GM21825 (cell line): ENCODE results near the gene SPATA6L.

Source experiments
- ATAC-seq: cut with Tn5 transposase; IDR thresholded peaks from one replicate; pipeline ENCODE4 v1.9.1; 2021; ENCODE audit warnings: mild to moderate bottlenecking, moderate library complexity; ENCODE audit not compliant: unreplicated experiment

The SPATA6L gene, protein sequence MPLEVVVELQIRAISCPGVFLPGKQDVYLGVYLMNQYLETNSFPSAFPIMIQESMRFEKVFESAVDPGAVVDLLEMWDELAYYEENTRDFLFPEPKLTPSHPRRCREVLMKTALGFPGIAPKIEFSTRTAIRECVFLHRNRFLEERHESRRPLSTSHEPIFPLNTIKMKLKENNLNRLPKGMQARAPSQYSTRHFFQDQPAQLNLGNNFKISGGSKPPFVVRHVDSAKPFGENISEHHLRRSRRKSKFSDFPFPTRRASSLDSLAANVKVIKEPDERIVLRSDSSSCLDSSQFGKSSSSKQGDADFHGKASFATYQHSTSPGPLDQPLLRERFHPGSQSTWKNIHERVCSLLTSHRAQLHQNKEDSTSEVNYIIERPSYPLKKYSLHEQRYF

DNA sequence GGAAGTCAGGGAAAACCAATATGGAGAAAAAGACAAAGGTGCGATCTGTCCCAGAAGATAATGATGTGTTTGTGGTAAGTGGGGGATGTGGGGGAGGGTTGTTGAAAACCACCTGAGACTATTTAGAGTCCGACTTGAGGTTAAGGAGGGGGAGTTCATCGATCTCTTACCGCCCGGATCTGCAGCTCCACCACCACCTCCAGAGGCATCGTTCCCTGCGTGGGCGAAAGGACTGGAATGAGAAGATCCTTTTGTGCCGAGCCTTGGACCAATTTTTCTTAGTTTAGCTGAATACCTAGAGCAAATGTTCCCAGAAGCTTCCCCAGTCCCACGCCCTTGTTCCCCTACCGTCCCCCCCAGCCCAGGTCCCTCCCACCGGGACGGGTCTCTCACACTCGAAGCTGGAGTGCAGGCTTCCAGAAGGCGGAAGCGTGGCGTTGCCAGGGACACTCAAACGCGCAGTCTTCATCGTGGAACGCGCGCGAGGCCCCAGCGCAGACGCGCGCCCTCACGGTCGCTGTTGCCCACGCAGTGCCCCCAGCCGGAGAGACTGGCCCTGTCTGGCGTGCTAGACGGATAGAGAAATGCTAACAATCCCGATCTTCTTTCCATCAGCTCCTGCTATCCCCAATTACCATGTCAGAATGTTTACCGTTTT is at the start of gene SPATA6L:
TSS of gene SPATA6L (minus strand) at position 439 of the 658 bp plus-strand sequence. CDS start at position 209, 230 bp downstream.
- ATAC-seq, result peak; percentile 32

DNA sequence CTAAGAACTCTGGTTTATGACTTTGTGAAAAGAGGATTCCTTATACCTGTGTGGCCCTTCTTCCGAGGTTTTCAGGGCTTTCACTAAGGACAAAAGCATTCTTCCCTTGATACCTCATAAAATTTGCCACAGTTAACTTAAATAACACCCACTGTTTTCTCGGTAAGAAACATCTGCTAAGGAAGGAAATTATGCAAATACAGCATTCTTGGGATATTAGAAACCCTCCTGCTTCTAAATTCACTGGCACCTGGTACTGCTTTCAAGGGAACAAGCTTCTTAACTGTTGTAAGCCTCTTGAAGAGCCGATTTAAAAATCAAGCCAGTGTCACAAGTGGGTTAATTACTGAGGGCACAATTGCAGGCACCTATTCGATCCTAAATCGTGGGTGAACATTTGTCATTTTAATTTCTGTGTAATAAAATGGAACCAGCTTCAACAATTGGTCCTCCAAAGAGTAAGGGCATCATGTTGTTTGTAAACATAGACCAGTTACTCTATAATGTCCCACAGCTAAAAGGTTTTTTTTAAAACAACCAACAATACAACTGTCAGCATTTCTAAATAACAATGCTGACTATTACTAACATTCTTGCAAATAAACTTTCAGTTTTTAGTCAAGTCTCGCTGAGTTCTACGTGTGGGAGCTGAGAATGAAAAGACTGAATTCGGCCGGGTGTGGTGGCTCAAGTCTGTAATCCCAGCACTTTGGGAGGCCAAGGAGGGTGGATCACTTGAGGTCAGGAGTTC is 48.2 kb upstream of the SPATA6L start:
- no peak for ATAC-seq

DNA sequence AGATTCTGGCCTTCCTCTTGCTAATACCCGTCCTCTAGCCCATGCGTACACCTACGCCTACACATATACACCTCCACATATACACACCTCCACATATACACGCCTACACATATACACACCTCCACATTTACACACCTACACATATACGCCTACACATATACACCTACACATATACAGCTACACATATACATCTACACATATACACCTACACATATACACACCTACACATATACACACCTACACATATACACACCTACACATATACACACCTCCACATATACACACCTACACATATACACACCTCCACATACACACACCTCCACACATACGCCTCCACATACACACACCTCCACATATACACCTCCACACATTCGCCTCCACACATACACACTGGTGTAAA is 47.6 kb upstream of the SPATA6L start:
- no peak for ATAC-seq

DNA sequence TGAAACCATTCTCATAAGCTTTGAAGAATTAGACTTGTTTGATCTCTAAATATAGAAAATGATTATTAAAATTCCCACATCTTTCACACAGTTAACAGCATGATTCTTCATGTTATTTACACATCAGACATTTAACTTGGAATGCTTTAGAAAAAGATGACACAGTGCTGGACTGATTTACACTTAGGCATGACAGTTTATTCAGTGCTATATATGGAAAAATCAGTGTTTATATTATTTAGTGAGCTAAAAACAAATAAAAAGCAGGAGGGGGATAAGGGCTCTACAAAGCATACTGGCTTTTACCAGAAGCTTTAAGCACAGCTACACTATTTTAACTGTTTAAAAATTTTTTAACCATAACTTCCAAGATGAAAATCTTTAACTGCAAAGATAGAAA is 43.1 kb upstream of the SPATA6L start:
- ATAC-seq, result no peak

DNA sequence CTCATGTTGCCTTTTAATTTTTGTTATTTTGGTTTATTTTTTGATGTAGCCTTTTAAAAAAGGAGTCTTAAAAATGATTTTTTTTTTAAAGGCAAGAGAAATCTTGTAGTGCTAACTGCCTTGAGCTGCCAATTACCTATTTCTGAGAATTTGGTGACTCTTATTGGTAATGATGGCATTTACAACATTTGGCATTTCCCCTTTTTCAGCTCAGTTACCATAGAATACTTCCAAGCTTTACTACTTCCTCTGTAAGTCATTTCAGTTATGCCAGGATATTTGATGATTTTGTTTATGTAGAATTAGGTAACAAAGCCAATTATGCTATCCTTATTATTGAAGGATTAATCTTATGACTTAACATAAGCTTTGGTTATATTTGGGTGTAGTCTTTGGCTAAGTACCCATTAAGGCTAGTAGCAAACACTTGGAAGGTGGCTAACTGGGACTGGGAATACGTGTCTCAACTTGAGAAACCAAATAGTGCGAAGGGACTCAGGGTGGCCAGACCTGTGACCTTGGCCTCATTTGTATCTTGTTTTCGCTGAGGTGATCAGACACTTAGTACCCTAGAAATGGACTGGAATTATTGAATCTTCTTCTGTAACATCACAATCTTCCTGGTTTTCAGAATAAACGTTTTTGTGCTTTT is 40.8 kb upstream of the SPATA6L start:
- ATAC-seq, result no peak

DNA sequence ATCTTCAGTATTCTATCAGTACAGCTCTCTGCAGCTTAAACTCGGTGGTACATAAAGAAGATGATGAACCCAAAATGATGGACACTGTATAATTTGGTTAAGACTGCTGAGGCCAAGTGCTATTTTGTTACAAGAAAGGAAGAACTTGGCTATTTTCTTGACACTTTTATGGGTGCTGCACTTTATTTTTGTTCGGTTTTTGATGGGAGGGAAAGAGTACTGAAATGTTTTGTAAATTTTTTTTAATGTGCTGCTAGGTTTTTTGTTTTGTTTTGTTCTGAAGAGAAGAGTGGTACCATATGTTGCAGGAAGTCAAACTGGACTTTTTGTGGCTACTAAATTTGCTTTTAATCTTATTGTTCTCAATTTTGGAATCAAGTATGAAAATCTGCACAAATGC is 39.7 kb upstream of the SPATA6L start:
- no peak for ATAC-seq

DNA sequence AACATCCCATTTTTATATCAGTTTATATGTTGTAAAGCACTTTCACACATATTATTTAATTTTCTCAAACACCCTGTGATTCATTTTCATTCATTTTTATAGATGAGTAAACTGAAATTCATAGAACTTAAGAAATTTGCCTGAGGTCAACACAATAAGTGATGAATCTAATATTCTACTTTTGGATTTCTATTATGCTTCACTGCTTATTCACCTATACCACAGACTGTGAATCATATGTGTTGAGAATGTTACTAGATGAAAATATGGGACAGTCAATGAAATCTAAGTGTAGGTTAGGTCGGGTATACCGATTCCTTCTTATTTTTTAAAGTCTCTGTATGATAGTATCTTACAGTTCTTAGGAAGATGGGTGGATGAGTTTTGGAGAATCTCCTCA is 37.8 kb upstream of the SPATA6L start:
- no peak for ATAC-seq

DNA sequence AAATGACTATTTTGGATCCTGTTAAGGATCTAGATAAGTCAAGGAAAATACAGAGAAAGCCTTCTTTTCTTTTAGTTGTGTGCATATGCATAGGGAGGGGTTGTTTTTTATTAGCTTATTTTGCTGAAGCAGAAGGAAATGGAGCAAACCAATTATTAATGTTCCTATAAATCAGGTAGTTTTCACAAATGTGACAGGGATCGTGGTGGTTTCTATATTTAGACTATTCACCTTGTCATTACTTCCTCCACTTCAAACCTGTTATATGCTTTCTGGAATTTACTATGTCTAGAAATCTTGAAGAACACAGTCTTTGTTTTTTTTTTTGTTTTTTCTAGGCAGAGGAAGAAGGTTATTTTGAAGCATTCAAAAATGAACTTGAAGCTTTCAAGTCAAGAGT is 35.2 kb upstream of the SPATA6L start:
- no peak for ATAC-seq

DNA sequence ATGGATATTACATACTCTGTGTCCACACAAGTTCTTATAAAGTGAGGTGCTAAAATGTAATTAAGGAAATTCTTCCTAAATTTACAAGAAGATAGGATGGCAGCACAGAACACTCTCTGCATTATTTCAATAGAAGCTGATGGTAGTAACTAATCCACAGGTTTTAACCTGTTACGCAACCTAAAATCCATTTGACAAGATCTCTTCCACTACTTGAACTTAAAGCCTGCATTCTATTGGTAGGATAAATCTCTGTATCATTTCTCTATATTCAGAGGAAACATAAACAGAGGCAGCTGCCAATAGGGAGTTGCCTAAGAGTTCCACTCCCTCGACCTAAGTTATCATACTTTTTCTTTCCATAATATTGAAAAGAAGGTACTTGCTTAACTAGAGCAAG is 34.7 kb upstream of the SPATA6L start:
- ATAC-seq, result no peak

DNA sequence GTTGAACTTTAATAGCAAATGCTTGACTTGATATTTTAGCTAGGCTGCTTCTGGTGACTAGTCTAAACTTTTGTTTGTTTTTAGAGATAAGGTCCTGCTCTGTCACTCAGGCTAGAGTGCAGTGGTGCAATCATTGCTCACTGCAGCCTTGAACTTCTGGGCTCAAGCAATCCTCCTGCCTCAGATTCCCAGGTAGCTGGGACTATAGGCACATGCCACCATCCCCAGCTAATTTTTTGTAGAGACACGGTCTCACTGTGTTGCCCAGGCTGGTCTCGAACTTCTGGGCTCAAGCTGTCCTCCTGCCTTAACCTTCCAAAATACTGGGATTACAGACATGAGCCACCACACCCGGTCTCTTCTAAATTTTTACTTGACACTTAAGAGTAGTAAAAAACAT is 33.8 kb upstream of the SPATA6L start:
- no peak for ATAC-seq

DNA sequence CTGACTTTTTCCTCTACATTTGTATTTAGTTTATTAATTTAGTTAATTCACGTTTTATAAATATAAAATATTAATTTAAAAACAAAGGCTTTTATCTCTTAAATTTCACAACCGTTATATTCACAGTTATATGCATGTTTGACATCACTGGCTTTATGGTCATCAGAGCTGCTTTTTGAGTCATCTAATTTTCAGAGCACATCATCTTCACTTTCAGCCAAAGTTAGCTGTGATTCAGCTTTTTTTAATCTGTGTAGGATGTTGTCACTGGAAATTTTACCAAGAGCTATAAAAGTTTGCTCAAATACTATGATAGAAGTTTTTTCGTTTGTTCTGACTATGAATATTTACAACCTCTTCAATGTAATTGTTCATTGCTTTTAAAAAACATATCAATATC is 25.5 kb upstream of the SPATA6L start:
- ATAC-seq, result no peak

DNA sequence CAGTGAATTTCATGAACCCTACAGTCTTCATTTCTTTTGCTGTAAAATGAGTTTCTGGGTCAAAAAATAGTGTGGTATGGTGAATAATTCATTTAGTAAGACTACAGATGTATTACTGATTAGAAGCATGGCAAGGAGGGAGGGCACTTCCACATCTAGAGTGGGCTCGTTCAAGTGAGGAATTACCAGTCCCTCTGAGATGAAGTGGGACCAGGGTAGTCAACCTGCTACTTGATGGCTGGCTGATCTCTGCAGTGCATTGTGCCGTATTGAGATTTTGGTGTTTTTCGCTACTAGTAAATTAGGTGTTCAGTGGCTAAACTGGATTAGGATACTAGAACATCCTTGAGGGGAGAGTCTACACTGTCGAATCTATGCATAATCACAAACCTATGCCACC is 23.9 kb upstream of the SPATA6L start:
- ATAC-seq, result peak; percentile 51

DNA sequence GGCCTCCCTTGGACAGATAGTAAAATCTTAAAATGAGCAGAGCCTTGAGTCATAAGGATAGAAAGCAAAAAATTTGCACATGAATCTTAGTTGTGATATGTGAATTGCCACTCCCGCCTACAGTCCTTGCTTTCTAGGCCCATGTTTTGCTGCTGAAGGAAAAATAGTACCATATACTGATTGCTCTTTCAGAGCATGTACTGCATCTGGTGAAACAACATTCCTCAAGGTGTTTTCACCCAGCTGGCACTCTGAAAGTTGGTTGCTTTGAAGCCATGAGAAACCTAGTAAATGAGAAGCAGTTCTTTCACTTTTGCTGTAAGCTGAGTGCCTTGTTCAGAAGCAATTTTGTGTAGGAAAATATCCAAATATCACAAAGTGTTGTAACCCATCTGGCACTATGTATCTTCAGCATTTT is 23.4 kb upstream of the SPATA6L start:
- peak; percentile 70 for ATAC-seq

DNA sequence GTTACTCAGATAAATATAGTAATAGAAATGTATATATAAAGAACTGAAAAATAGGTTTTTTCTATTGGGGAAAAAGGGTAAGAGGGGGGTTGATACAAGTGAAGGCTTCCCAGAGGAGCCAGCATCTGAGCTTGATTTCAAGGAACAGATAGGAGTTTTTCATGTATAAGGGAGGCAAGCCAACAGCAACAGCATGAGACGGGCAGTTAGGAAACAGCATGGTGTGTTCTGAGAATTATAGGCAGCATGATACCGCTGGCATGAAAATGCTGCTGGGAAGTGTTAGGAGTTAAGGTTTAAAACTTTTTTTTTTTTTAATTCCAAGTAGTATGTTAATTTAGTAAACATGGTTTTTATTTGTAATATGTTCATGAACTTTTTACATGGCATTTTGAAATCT is 22.7 kb upstream of the SPATA6L start:
- no peak for ATAC-seq

DNA sequence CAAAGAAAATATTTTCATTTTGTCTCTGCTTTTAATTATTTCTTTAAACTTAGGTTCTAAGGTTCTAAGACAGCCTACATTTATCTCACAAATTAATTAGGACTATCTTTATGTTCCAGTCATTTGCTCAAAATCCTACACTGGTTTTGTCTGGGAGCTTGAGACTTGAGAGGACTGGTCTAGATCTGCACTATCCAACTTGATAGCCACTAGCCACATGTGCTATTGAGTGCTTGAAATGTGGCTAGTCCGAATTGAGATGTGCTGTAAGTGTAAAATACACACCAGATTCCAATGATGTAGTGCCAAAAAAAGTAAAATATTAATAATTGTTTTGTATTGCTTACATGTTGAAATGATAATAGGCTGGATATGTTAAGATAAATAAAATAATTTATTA is 20.3 kb upstream of the SPATA6L start:
- no peak for ATAC-seq

DNA sequence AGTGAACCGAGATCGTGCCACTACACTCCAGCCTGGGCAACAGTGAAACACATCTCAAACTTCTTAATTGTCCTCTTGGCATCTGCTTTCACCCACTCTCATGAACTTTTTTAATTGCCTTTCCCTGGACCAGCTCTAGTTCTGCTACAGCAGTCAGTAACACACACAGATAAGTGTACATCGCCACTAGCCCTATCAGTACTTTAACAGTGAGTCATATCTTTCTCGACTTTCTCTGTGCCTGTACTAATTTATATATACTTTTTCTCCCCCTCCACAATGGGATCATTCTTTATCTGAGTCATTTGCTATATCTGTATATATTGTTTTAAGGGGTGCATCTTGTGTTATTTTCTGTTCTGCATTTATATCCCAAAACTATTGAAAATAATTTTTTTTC is 19.8 kb upstream of the SPATA6L start:
- no peak for ATAC-seq

DNA sequence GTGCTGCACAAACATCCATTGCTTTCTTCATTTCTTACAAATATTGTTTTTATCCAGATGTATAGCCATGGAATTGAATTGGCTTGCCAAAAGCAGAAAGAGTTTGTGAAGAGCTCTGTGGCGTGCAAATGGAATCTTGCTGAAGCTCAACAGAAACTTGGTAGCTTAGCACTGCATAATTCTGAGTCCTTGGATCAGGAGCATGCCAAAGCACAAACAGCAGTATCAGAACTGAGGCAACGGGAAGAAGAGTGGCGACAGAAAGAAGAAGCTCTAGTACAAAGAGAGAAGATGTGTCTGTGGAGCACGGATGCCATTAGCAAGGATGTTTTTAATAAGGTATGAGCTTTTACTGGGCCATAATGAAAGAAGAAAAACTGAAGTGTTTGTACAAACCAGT is 18.5 kb upstream of the SPATA6L start:
- no peak for ATAC-seq

DNA sequence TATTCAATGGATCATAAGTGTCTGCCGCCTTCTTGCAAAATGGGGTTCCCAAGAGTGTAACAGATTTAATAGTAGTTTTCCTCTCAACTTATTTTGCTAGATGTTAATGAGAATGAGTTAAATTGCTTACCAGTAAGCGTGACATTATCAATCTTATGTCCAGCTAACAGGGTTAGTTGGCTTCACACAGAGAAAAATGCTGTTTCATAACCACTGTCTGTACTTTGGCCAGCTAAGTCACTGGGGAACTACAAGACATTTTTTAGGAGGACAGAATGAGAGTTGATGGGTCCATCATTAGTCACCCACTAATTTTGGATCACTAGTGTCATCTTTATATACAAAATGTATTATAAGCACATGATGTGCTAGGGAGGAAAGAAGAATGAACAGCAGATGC is 14.5 kb upstream of the SPATA6L start:
- no peak for ATAC-seq

DNA sequence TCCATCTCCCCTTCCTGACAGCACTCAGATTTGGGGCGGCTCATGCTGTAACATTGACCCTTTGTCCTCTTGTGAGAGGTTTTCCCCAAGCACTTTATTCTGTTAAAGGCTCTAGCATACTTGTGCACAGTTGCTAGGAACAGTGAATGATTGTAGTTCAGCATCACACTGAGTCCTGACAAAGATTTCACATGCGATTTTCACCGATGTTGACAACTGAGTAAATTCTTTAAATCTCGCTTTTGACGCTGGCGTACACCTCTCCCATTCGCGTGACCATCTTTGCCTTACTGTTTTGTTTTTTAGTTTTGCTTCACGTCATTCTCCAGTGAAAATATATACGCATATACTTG is 13.9 kb upstream of the SPATA6L start:
- ATAC-seq, result no peak

DNA sequence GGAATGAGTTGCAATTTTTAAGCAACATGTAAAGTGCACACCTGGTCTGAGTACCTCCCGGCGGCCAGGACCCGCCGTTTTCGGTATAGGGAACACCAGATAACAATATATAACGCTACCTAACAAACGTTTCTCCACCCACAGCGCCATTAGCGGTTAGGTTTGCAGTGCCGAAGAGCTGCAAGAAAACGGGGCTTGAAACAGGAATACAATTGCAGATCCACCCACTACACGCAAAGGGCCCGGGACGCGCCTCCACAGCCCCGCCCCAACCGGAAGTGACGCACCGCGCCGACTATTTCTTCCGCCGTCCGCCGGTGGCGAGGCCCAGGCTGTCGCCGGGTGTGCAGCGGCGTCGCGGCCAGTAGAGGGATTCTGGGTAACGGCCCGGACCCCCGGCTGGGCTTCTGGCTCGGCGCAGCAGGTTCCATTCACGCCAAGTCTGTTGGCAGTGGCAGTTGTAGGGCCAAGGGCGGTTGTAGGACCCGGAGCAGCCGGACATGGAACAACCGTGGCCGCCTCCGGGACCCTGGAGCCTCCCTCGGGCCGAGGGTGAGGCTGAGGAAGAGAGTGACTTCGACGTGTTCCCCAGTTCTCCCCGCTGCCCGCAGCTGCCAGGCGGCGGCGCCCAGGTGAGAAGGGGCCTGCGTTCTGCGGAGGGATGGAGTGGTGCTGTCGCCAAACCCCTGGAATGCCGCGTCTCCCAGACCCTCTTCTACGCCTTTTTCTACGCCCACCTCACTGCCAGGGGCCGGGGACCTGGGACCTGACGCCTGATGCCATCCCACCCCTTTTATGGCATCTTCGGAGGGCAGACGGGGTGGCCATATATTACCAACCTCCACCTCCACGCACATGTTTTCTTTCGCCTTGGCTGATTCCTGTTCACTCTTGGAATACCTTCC is 13.2 kb upstream of the SPATA6L start, which contains the start of gene CDC37L1:
TSS of gene CDC37L1 (plus strand) at position 302 of the 905 bp plus-strand sequence. CDS start at position 501, 199 bp downstream.
- ATAC-seq, result peak; percentile 96
